HCT116 (cell line): ENCODE measurements around the gene UNC5C. TPM values are rescaled to one million over a fixed set of nuclear protein-coding genes. Genes with fewer than 3 reads are reported as not detected.

Source experiments
- ATAC-seq: fragments of 200-7000 bp; cut with Tn5 transposase; 2 replicates; pipeline ENCODE4 v1.9.1; 2020; ENCODE audit warnings: mild to moderate bottlenecking, moderate library complexity
- BruUV-seq: library from RNA; stranded (reverse); fragments of 400-500 nt; replicated peaks from 2 replicates; lab custom pipeline; 2021; lab: Mats Ljungman, UMichigan
- CTCF ChIA-PET: fragments of 300-600 bp; sonication (Branson Sonifier 250); formaldehyde crosslinking; loops from one replicate; lab custom pipeline; 2021; ENCODE audit warnings: antibody characterized with exemption; lab: Charles Lee
- POLR2A ChIA-PET: fragments of 300-600, 350-600 bp; sonication (Branson Sonifier 250); formaldehyde crosslinking; loops from one replicate; lab custom pipeline; 2021; ENCODE audit warnings: antibody characterized with exemption; lab: Charles Lee
- RAD21 ChIA-PET, 2 experiments: fragments of 300-600 bp; sonication (Branson Sonifier 250); formaldehyde crosslinking; loops; one replicate each; lab custom pipeline; 2023; ENCODE audit warnings: low total read pairs in 2 of 2; ENCODE audit not compliant: uncharacterized antibody in 2 of 2, unreplicated experiment in 2 of 2, low non-redundant PET in 1 of 2; lab: Charles Lee
- DNase-seq: peaks from one replicate; pipeline ENCODE4 v3.0.0-alpha.2; 2010; ENCODE audit warnings: low read depth, low spot score
- H2AFZ ChIP-seq: fragments of 200-600 bp; shearing (Covaris generic), sonication (generic); 2 replicates; pipeline ENCODE4 v1.6.1; 2017; ENCODE audit warnings: low read depth, mixed run types, mixed read lengths, antibody characterized with exemption, low read length; ENCODE audit not compliant: poor library complexity, severe bottlenecking
- H3K27ac ChIP-seq: 2 replicates; pipeline ENCODE4 v1.5.1; 2012; ENCODE audit warnings: low read depth, low read length
- H3K27me3 ChIP-seq: fragments of 200-600 bp; sonication (generic); 2 replicates; pipeline ENCODE4 v1.6.1; 2016; ENCODE audit warnings: mixed run types, low read length, mixed read lengths; ENCODE audit not compliant: insufficient read depth
- H3K36me3 ChIP-seq, 2 experiments: fragments of 200-500 bp in 1 of 2; fragments of 200-600 bp in 1 of 2; sonication (Bioruptor generic) in 1 of 2; sonication (generic) in 1 of 2; 2 replicates each; pipeline versions ENCODE4 v1.5.1 to v1.6.1; 2014 to 2016; ENCODE audit warnings: low read length in 2 of 2, inconsistent platforms in 1 of 2, mixed read lengths in 1 of 2, mixed run types in 1 of 2; ENCODE audit not compliant: insufficient read depth in 2 of 2, control insufficient read depth in 1 of 2
- H3K4me1 ChIP-seq, 2 experiments: fragments of 200-600 bp in 1 of 2; sonication (generic) in 1 of 2; 2 replicates each; pipeline versions ENCODE4 v1.5.1 to v1.6.1; 2012 to 2017; ENCODE audit warnings: low read length in 2 of 2, inconsistent platforms in 1 of 2, mild to moderate bottlenecking in 1 of 2, mixed read lengths in 1 of 2, mixed run types in 1 of 2, moderate library complexity in 1 of 2; ENCODE audit not compliant: insufficient read depth in 2 of 2, control insufficient read depth in 1 of 2
- H3K4me2 ChIP-seq: fragments of 200-600 bp; sonication (generic); 2 replicates; pipeline ENCODE4 v1.6.1; 2017; ENCODE audit warnings: mixed run types, low read length, mixed read lengths
- H3K4me3 ChIP-seq, 2 experiments: fragments of 200-600 bp in 1 of 2; sonication (generic) in 1 of 2; replicated peaks in 1 of 2; 2 replicates each; pipeline ENCODE4 v1.5.1; 2011 to 2016; ENCODE audit warnings: low read length in 2 of 2, control low read depth in 1 of 2, low read depth in 1 of 2, mild to moderate bottlenecking in 1 of 2, mixed read lengths in 1 of 2, mixed run types in 1 of 2
- H3K79me2 ChIP-seq: fragments of 200-600 bp; sonication (generic); 2 replicates; pipeline ENCODE4 v1.6.1; 2017; ENCODE audit warnings: mild to moderate bottlenecking, mixed run types, low read length, moderate library complexity, mixed read lengths; ENCODE audit not compliant: insufficient read depth
- H3K9ac ChIP-seq: fragments of 200-600 bp; sonication (generic); 2 replicates; pipeline ENCODE4 v1.6.1; 2016; ENCODE audit warnings: low read length, mixed read lengths
- H3K9me2 ChIP-seq: fragments of 200-600 bp; sonication (generic), shearing (Covaris generic); 2 replicates; pipeline ENCODE4 v1.6.1; 2017; ENCODE audit warnings: mixed run types, mild to moderate bottlenecking, moderate library complexity; ENCODE audit not compliant: insufficient read depth
- H3K9me3 ChIP-seq, 2 experiments: fragments of 200-500 bp in 1 of 2; fragments of 200-600 bp in 1 of 2; sonication (Bioruptor generic) in 1 of 2; sonication (generic) in 1 of 2; 2 replicates each; pipeline ENCODE4 v1.6.1; 2014 to 2017; ENCODE audit warnings: low read length in 2 of 2, mixed read lengths in 2 of 2, inconsistent platforms in 1 of 2, low read depth in 1 of 2, mild to moderate bottlenecking in 1 of 2, mixed run types in 1 of 2, moderate library complexity in 1 of 2; ENCODE audit not compliant: control insufficient read depth in 1 of 2, insufficient read depth in 1 of 2
- H4K20me1 ChIP-seq: fragments of 200-600 bp; sonication (generic), shearing (Covaris generic); 2 replicates; pipeline ENCODE4 v1.6.1; 2017; ENCODE audit warnings: mixed run types, mild to moderate bottlenecking, moderate library complexity; ENCODE audit not compliant: insufficient read depth
- ATF3 ChIP-seq: IDR thresholded peaks from 2 replicates; pipeline ENCODE4 v1.6.1; 2012
- CBX3 ChIP-seq: IDR thresholded peaks from 2 replicates; pipeline ENCODE4 v1.6.1; 2012; ENCODE audit warnings: low read depth
- CEBPB ChIP-seq: IDR thresholded peaks from 2 replicates; pipeline ENCODE4 v1.6.1; 2012; ENCODE audit warnings: low read depth
- EGR1 ChIP-seq: IDR thresholded peaks from 2 replicates; pipeline ENCODE4 v1.6.1; 2012; ENCODE audit warnings: low read depth
- EZH2 ChIP-seq: fragments of 200-600 bp; sonication (generic); IDR thresholded peaks from 2 replicates; pipeline ENCODE4 v1.6.1; 2017; ENCODE audit warnings: antibody characterized with exemption, mixed run types
- EZH2phosphoT487 ChIP-seq: fragments of 200-600 bp; IDR thresholded peaks from 2 replicates; pipeline ENCODE4 v1.6.1; 2018; ENCODE audit warnings: antibody characterized with exemption, borderline replicate concordance
- JUND ChIP-seq: IDR thresholded peaks from 2 replicates; pipeline ENCODE4 v1.6.1; 2012
- MAX ChIP-seq: IDR thresholded peaks from 2 replicates; pipeline ENCODE4 v1.6.1; 2012
- POLR2AphosphoS5 ChIP-seq: IDR thresholded peaks from 2 replicates; pipeline ENCODE4 v1.6.1; 2011; ENCODE audit warnings: mild to moderate bottlenecking, low read depth, low read length, moderate library complexity
- REST ChIP-seq: IDR thresholded peaks from 2 replicates; pipeline ENCODE4 v1.6.1; 2012; ENCODE audit warnings: low read depth
- SIN3A ChIP-seq: IDR thresholded peaks from 2 replicates; pipeline ENCODE4 v1.6.1; 2012; ENCODE audit warnings: low read depth
- SRF ChIP-seq: IDR thresholded peaks from 2 replicates; pipeline ENCODE4 v1.6.1; 2012; ENCODE audit warnings: low read depth
- ZBTB33 ChIP-seq: IDR thresholded peaks from 2 replicates; pipeline ENCODE4 v1.6.1; 2011; ENCODE audit warnings: mild to moderate bottlenecking, low read length, moderate library complexity; ENCODE audit not compliant: insufficient replicate concordance; ENCODE audit errors: extremely low read depth
- ZFX ChIP-seq: fragments of 450-650 bp; IDR thresholded peaks from 2 replicates; pipeline ENCODE4 v1.6.1; 2017
- ZNF274 ChIP-seq: fragments of 200-500 bp; sonication (Bioruptor generic); IDR thresholded peaks from 2 replicates; pipeline ENCODE4 v1.6.1; 2014; ENCODE audit warnings: mild to moderate bottlenecking, low read depth, low read length, inconsistent platforms
- intact Hi-C: fragments of 100-400 bp; cut with micrococcal nuclease; formaldehyde crosslinking; loops from 2 replicates; pipeline ENCODE4 v1.10.0; 2022
- total RNA-seq: library from RNA; stranded (reverse); gene quantifications from one replicate; pipeline ENCODE4 v1.2.1, GENCODE V29; 2021; ENCODE audit not compliant: unreplicated experiment

Gene UNC5C
- total RNA-seq, 1 experiment from 2014 or later = not detected

- RAD21 ChIA-PET = no interaction called here
- intact Hi-C loops = no loop called here
- H3K4me2 ChIP-seq = no peak overlapping the region
Observed at GRCh38 chr4:95360906-95361695, 187.7 kb downstream of the UNC5C start.

More at GRCh38 chr4:95360906-95361695, 187.7 kb downstream of the UNC5C start:
- TF ChIP-seq ATF3 (no peak), POLR2AphosphoS5 (no peak), SIN3A (no peak), ZFX (no peak), JUND (no peak), EZH2phosphoT487 (no peak), MAX (no peak), CEBPB (no peak), REST (no peak), ZNF274 (no peak), EGR1 (no peak), ZBTB33 (no peak), CBX3 (no peak), EZH2 (no peak), SRF (no peak)
- ChIA-PET CTCF (no interaction called here), POLR2A (no interaction called here)
- Histone ChIP-seq H3K27ac (no peak overlapping the region), H3K9ac (no peak overlapping the region), H3K36me3 (no peaks in the 10 kb centered on the region), H4K20me1 (no peaks in the 10 kb centered on the region), H3K9me3 (no peaks in the 10 kb centered on the region), H3K27me3 (no peaks in the 10 kb centered on the region), H3K79me2 (no peaks in the 10 kb centered on the region), H3K4me1 (peaks cover 6 to 11% of the 10 kb centered on the region in 2 experiments; a peak in 2 of 4 replicates), H2AFZ (no peak overlapping the region), H3K4me3 (no peak overlapping the region), H3K9me2 (no peaks in the 10 kb centered on the region)
- no TSS peak for BruUV-seq
- ATAC-seq = no peak
- no peak for DNase-seq
